D341Med (cell line): ENCODE data around the gene CLDN20.
"Not testable (repeated sequence)": the region's sequence is repeated elsewhere in the genome, so short reads cannot be mapped to it uniquely, and the experiment has no call there.

ENCODE experiments used
- DNase-seq: peaks from one replicate; pipeline ENCODE4 v3.0.0; 2012; ENCODE audit warnings: low spot score

Gene CLDN20

DNA sequence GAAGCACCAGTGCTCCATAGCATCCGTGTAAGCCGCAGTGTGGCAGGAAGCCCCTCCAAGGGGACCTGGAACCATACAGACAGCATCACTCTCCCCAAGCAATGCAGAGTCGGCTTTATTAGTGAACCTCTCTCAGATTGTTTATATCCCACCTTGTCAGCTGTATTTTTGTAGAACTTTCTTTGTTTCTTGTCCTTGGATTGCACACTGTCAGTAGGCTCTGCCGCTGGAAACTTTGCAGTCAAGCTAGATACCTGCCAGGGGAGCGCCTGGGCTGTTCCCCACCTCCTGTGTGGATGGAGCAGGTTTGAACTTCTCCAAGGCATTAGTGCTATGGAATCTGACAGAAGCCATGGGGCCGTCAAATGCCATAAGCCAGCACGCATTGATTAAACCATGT is 18.6 kb upstream of the CLDN20 start:
- DNase-seq, result no peak

DNA sequence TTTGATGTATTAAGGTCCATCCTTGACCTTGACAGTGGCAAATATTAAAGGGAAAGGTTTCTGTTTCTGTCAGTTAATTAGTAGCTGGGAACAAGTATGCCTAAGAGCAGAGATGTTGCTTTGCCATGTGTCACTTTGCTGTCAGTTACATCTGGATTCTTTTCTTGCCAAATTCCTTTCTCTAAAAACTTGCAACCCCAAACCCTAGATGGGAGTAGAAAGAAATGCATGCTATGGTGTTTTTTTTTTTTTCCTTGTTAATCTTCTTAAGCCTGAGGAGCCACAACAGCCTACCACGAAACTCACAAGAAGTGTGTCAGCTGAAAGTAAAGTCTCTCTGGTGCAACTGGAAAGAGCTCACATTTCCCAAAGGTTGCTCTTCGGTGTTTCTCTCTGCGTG is 18.0 kb upstream of the CLDN20 start:
- no peak for DNase-seq

DNA sequence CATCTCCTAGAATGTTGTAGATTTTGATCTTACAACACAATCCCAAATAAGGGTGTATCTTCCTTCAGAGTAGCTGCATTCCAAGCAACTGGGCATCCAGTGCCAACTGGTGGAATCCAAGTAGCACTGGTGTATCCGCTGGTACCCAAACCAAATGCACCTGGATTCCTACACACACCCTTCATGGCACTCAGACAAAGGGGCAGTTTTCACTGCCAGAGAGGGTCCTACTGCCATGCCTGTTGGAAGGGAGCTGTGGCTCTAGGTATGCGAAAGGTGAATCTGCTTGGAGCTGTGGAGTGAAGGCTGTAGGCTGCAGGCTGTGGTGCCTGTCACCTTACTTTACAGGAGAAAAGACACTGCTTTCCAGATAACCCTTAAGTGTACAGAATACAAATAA is 17.0 kb upstream of the CLDN20 start:
- no peak for DNase-seq

- no peak for DNase-seq
These were observed 16.2 kb upstream of the CLDN20 start for GRCh38 chr6:155247618-155248007.

DNA sequence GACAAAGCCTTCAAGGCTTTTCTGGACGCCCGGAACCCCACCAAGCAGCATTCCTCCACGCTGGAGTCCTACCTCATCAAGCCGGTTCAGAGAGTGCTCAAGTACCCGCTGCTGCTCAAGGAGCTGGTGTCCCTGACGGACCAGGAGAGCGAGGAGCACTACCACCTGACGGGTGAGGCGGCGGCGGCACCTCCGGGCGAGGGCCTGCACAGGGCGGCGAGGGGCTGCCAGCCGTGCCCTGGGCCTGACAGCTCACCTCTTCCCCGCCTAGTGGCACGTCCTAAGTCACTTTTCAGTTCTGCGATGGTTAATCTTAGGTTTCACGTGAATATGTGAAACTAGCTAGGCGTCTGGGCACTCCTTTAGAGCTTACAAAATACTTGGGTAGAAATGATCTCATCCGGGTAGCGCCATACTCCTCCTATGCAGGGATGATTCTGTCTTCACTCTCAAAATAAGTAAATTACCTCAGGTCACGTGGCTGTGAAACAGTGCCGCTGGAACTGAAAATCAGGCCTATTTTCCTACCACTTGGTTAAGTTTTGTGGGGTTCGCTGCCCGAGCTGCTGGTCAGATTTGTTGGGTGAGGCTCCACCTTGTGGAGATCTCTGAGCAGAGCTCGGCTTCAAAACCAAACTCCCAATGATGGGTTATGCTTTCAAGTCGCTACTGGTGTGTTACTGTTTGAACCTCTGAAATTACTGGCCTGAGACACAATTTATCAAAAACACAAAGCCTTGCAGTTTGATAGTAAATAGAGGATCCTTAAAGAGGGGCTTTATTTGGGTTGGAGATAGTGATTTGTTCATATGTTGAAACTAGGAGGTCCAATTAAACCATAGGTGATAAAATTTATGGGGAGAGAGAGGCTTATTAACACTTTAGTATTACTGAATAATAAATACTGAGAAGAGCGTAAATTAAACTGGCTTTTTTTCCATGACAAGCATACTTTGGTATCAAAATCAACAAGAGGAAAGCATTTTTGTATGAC is 15.5 kb upstream of the CLDN20 start:
- peak; percentile 45 for DNase-seq

GRCh38 chr6:155250701-155251381 is 13.0 kb upstream of the CLDN20 start:
- no peak for DNase-seq

GRCh38 chr6:155252581-155252980 is 11.2 kb upstream of the CLDN20 start:
- DNase-seq, result no peak

DNA sequence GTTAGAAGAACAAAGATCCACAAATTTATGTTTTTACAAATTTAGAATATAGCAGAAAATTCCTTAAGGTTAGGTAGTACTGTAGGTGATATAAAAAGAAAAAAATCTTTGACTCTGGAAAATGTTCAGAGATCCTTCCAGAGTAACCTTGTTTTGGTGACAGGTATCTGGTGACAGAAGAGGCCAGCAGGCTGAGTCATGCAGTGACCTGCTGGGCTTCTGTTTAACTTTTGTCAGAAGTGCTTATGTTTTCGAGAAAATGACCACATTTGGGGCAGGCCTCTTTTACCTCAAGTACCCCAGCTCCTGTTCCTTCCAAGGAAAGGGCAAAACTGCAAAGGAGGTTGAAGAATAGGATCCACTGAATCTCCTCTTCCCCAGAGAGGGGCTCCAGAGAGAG is 10.5 kb upstream of the CLDN20 start:
- DNase-seq, result no peak

- DNase-seq, result no peak
These were observed 9.7 kb upstream of the CLDN20 start for GRCh38 chr6:155254139-155254538.

DNA sequence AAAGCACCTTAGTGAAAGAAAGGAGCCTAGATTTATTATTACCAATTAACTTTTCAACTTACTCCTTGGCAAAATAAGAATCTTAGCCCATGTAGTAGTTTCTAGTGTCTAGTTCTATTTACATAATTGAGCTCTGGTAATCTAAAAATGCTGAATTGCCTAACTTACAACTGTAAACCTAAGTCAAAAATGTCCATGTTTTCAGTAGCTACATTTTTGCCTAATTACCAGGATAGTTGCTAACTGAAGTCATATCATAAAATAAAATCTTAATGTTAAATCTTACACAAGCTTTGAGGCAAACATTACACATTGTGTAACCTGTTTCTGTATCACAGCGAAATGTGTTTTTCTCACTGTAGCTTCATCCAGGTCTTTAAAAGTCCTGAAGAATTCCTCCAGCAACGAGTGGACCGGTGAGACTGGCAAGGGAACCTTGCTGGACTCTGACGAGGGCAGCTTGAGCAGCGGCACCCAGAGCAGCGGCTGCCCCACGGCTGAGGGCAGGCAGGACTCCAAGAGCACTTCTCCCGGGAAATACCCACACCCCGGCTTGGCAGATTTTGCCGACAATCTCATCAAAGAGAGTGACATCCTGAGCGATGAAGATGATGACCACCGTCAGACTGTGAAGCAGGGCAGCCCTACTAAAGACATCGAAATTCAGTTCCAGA is 7.6 kb upstream of the CLDN20 start:
- DNase-seq, result no peak

- no peak for DNase-seq
These were observed 6.0 kb upstream of the CLDN20 start for GRCh38 chr6:155257796-155258195.

DNA sequence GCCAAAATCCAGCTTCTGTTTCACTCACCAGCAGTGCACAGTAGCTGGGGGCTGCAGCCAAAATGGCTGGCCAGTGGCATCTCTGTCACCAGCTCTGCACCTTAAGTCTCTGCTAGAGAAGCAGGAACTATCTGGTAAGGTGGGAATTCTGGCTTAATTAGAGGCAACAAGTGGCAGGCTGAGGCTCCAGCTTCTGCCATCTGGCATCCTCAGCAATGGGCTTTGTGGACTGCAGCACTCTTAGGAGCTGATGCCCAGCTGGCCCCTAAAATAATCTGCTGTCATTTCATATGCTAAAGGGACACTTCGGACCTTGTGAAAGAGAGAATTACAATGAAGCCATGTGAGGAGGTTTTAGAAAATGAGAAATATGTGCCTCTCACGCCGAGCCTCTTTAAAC is 4.6 kb upstream of the CLDN20 start:
- no peak for DNase-seq

GRCh38 chr6:155259897-155260296 is 3.9 kb upstream of the CLDN20 start:
- no peak for DNase-seq

GRCh38 chr6:155260686-155261085 is 3.1 kb upstream of the CLDN20 start:
- no peak for DNase-seq

DNA sequence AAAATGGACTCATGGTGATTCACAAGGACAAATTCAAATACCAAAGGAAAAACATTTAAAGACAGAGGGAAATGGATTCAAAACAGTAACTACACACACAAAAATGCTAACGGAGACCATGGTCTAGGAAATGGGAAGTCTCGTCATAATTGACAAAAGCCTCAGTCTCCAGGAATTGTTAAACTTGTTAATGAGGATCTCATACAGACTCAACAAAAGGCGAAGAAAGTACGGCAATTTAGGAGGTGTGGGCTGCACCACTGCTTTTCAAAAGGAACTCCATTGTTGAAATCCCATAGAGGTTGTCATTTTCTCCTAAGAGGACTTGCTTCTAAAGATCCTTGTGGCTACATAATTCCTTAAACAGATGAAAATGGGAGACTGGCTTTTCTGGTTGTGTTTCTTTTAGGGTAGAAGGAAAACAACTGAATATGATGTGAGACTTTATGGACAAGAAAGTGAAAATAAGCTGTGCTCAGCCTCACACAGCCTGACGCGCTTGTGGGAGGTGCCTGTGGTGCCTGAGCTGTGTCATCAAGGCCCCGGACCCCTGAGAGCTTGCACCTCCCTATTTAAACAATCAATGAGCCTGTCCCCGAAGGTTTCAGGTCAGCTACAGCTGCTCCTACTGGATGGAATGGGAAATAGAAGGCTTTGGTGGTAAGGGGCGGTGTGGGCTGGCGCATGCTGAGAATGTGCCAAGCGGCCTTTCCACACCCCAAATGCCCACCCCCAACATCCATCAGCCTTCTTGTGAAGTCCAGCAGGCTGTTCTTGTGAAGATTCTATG is 2.5 kb upstream of the CLDN20 start:
- DNase-seq, result no peak

GRCh38 chr6:155262655-155263054 is 1.2 kb upstream of the CLDN20 start:
- no peak for DNase-seq

GRCh38 chr6:155264693-155265320 is 994 bp downstream of the CLDN20 start:
- no peak for DNase-seq

GRCh38 chr6:155265843-155266535 is 2.2 kb downstream of the CLDN20 start:
- DNase-seq, result no peak

GRCh38 chr6:155267411-155267810 is 3.6 kb downstream of the CLDN20 start:
- no peak for DNase-seq

GRCh38 chr6:155268088-155268867 is 4.5 kb downstream of the CLDN20 start:
- DNase-seq, result not testable (repeated sequence)
